Stomach smooth muscle (tissue), 2 donors: ENCODE measurements around the gene CCDC60.

Source experiments
- H3K27ac ChIP-seq: one replicate; pipeline ENCODE4 v1.7.0; 2013; ENCODE audit warnings: mild to moderate bottlenecking, low read length, inconsistent platforms
- H3K27me3 ChIP-seq, 2 donors: one replicate each; pipeline ENCODE4 v1.7.0; 2013; ENCODE audit warnings: low read length in 2 of 2; ENCODE audit not compliant: insufficient read depth in 2 of 2, control insufficient read depth in 1 of 2
- H3K36me3 ChIP-seq, 2 donors: one replicate each; pipeline ENCODE4 v1.7.0; 2013; ENCODE audit warnings: low read length in 2 of 2; ENCODE audit not compliant: control insufficient read depth in 2 of 2, insufficient read depth in 2 of 2
- H3K4me1 ChIP-seq: one replicate; pipeline ENCODE4 v1.7.0; 2013; ENCODE audit warnings: low read length; ENCODE audit not compliant: control insufficient read depth, insufficient read depth
- H3K4me3 ChIP-seq, 2 donors: one replicate each; pipeline ENCODE4 v1.7.0; 2013; ENCODE audit warnings: low read length in 2 of 2
- H3K9ac ChIP-seq, 2 donors: one replicate each; pipeline ENCODE4 v1.7.0; 2013; ENCODE audit warnings: low read length in 2 of 2, mild to moderate bottlenecking in 1 of 2
- H3K9me3 ChIP-seq, 2 donors: one replicate each; pipeline ENCODE4 v1.7.0; 2013; ENCODE audit warnings: low read length in 2 of 2; ENCODE audit not compliant: control insufficient read depth in 2 of 2
- donor health status: healthy.
- donor health status: Pancreatic carcinoma.

CCDC60 gene

GRCh38 chr12:119409043-119409442 is 74.5 kb downstream of the CCDC60 start:
- Histone ChIP-seq H3K9me3 (no peaks in the 10 kb centered on the region), H3K36me3 (no peaks in the 10 kb centered on the region), H3K4me3 (no peak overlapping the region), H3K9ac (no peak overlapping the region), H3K27ac (no peak overlapping the region), H3K4me1 (peaks cover 5% of the 10 kb centered on the region), H3K27me3 (no peaks in the 10 kb centered on the region)

GRCh38 chr12:119410396-119410795 is 75.9 kb downstream of the CCDC60 start:
- Histone ChIP-seq H3K9me3 (no peaks in the 10 kb centered on the region), H3K27me3 (no peaks in the 10 kb centered on the region), H3K27ac (no peak overlapping the region), H3K4me3 (no peak overlapping the region), H3K4me1 (peaks cover 5% of the 10 kb centered on the region), H3K9ac (no peak overlapping the region), H3K36me3 (no peaks in the 10 kb centered on the region)

GRCh38 chr12:119412306-119412705 is 77.8 kb downstream of the CCDC60 start:
- H3K4me3 ChIP-seq, result no peak overlapping the region
- H3K27me3 ChIP-seq, result no peaks in the 10 kb centered on the region
- H3K27ac ChIP-seq, result no peak overlapping the region
- no peaks in the 10 kb centered on the region for H3K36me3 ChIP-seq
- no peaks in the 10 kb centered on the region for H3K9me3 ChIP-seq
- peaks cover 5% of the 10 kb centered on the region for H3K4me1 ChIP-seq
- H3K9ac ChIP-seq, result no peak overlapping the region

GRCh38 chr12:119412811-119413794 is 78.6 kb downstream of the CCDC60 start:
- peaks cover 5% of the 10 kb centered on the region for H3K4me1 ChIP-seq
- no peak overlapping the region for H3K4me3 ChIP-seq
- H3K9me3 ChIP-seq, result no peaks in the 10 kb centered on the region
- H3K9ac ChIP-seq, result no peak overlapping the region
- no peak overlapping the region for H3K27ac ChIP-seq
- no peaks in the 10 kb centered on the region for H3K36me3 ChIP-seq
- H3K27me3 ChIP-seq, result no peaks in the 10 kb centered on the region

GRCh38 chr12:119415714-119416113 is 81.2 kb downstream of the CCDC60 start:
- Histone ChIP-seq H3K4me1 (peaks cover 5% of the 10 kb centered on the region), H3K27me3 (peaks cover 3 to 4% of the 10 kb centered on the region in 2 donors), H3K9ac (no peak overlapping the region), H3K9me3 (no peaks in the 10 kb centered on the region), H3K36me3 (no peaks in the 10 kb centered on the region), H3K4me3 (no peak overlapping the region), H3K27ac (no peak overlapping the region)

GRCh38 chr12:119417440-119417839 is 82.9 kb downstream of the CCDC60 start:
- H3K9ac ChIP-seq, result no peak overlapping the region
- H3K27ac ChIP-seq, result no peak overlapping the region

GRCh38 chr12:119419381-119419780 is 84.9 kb downstream of the CCDC60 start:
- Histone ChIP-seq H3K9ac (no peak overlapping the region), H3K4me3 (no peak overlapping the region), H3K9me3 (no peaks in the 10 kb centered on the region), H3K4me1 (no peaks in the 10 kb centered on the region), H3K27me3 (peaks cover 3 to 8% of the 10 kb centered on the region in 2 donors), H3K36me3 (no peaks in the 10 kb centered on the region), H3K27ac (no peak overlapping the region)

More at GRCh38 chr12:119417440-119417839, 82.9 kb downstream of the CCDC60 start:
- Histone ChIP-seq H3K4me1 (peaks cover 5% of the 10 kb centered on the region), H3K4me3 (no peak overlapping the region), H3K9me3 (no peaks in the 10 kb centered on the region), H3K27me3 (peaks cover 3 to 4% of the 10 kb centered on the region in 2 donors), H3K36me3 (no peaks in the 10 kb centered on the region)

GRCh38 chr12:119423285-119423684 is 88.8 kb downstream of the CCDC60 start:
- peaks cover 3 to 8% of the 10 kb centered on the region in 2 donors for H3K27me3 ChIP-seq
- H3K27ac ChIP-seq, result no peak overlapping the region

GRCh38 chr12:119425623-119426022 is 91.1 kb downstream of the CCDC60 start:
- no peaks in the 10 kb centered on the region for H3K4me1 ChIP-seq
- no peaks in the 10 kb centered on the region for H3K36me3 ChIP-seq
- H3K9ac ChIP-seq, result no peak overlapping the region
- H3K27ac ChIP-seq, result no peak overlapping the region
- H3K9me3 ChIP-seq, result peaks cover 0 to 1% of the 10 kb centered on the region in 2 donors
- peaks cover 0 to 4% of the 10 kb centered on the region in 2 donors for H3K27me3 ChIP-seq
- H3K4me3 ChIP-seq, result no peak overlapping the region

More at GRCh38 chr12:119423285-119423684, 88.8 kb downstream of the CCDC60 start:
- Histone ChIP-seq H3K4me3 (no peak overlapping the region), H3K4me1 (no peaks in the 10 kb centered on the region), H3K9me3 (no peaks in the 10 kb centered on the region), H3K36me3 (no peaks in the 10 kb centered on the region), H3K9ac (no peak overlapping the region)

GRCh38 chr12:119431151-119431550 is 96.6 kb downstream of the CCDC60 start:
- Histone ChIP-seq H3K4me1 (no peaks in the 10 kb centered on the region), H3K27me3 (peaks cover 0 to 3% of the 10 kb centered on the region in 2 donors), H3K27ac (no peak overlapping the region), H3K9me3 (peaks cover 0 to 5% of the 10 kb centered on the region in 2 donors), H3K9ac (no peak overlapping the region), H3K36me3 (no peaks in the 10 kb centered on the region), H3K4me3 (no peak overlapping the region)

GRCh38 chr12:119432949-119433348 is 98.4 kb downstream of the CCDC60 start:
- Histone ChIP-seq H3K4me1 (no peaks in the 10 kb centered on the region), H3K4me3 (no peak overlapping the region), H3K9ac (no peak overlapping the region), H3K27me3 (peaks cover 3% of the 10 kb centered on the region in 2 donors), H3K9me3 (peaks cover 0 to 5% of the 10 kb centered on the region in 2 donors), H3K36me3 (no peaks in the 10 kb centered on the region), H3K27ac (no peak overlapping the region)
